Keratinocyte (primary cell): ENCODE data around the gene TRMT1.

Experiments
- EZH2 ChIP-seq: IDR thresholded peaks from one replicate; pipeline ENCODE4 v1.6.1; 2012; ENCODE audit warnings: inconsistent platforms, mild to moderate bottlenecking, low read length, moderate library complexity
- TF ChIP-seq, protein P1 (sequence below), 3 experiments: IDR thresholded peaks in 1 of 3; conservative IDR thresholded peaks in 1 of 3; optimal IDR thresholded peaks in 1 of 3; 2 replicates in 2 of 3; 3 replicates in 1 of 3; pipeline versions ENCODE3 to v1.5.1; 2011; ENCODE audit warnings: low read length in 3 of 3, mild to moderate bottlenecking in 3 of 3, moderate library complexity in 2 of 3, control low read depth in 1 of 3, inconsistent platforms in 1 of 3; ENCODE audit not compliant: insufficient read depth in 2 of 3; ENCODE audit errors: extremely low read depth in 1 of 3

DNA sequence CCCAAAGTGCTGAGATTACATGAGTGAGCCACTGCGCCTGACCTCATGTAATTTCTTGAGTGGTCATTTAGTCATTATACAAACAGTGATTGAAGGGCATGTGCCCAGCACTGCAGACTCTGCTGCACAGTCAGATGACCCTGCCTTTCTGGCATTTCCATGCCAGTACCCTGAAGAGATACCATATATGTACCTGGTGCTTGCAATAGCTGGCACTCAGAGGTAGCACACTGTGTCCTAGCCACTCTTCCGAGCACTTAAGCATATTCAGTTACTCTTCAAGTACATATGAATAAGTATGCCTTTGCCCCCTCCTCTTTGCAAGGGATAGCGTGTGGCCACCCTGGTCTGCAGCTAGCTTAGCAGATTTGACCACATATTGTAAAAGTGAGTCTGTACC lies 18.1 kb upstream of the TRMT1 start:
- TF ChIP-seq, protein P1, sequence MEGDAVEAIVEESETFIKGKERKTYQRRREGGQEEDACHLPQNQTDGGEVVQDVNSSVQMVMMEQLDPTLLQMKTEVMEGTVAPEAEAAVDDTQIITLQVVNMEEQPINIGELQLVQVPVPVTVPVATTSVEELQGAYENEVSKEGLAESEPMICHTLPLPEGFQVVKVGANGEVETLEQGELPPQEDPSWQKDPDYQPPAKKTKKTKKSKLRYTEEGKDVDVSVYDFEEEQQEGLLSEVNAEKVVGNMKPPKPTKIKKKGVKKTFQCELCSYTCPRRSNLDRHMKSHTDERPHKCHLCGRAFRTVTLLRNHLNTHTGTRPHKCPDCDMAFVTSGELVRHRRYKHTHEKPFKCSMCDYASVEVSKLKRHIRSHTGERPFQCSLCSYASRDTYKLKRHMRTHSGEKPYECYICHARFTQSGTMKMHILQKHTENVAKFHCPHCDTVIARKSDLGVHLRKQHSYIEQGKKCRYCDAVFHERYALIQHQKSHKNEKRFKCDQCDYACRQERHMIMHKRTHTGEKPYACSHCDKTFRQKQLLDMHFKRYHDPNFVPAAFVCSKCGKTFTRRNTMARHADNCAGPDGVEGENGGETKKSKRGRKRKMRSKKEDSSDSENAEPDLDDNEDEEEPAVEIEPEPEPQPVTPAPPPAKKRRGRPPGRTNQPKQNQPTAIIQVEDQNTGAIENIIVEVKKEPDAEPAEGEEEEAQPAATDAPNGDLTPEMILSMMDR (optimal IDR thresholded peaks at IDR 0.05 in 1 of 3, IDR thresholded peaks at IDR 0.05 in 1 of 3, conservative IDR thresholded peaks at IDR 0.05 in 1 of 3; ENCODE audit: extremely low read depth in 1 of 3, insufficient read depth in 2 of 3, low read length in 3 of 3): no peak
- no peak for TF ChIP-seq EZH2
